AG09319 (cell line): ENCODE measurements around the gene GLMP.
"Not testable (repeated sequence)": the region's sequence is repeated elsewhere in the genome, so short reads cannot be mapped to it uniquely, and the experiment has no call there.

Source experiments
- DNase-seq: peaks from one replicate; pipeline ENCODE4 v3.0.0-alpha.2; 2010; ENCODE audit warnings: low read depth; ENCODE audit errors: extremely low read depth
- TF ChIP-seq, protein P1 (sequence below): IDR thresholded peaks from 2 replicates; pipeline ENCODE4 v1.5.1; 2011; ENCODE audit warnings: low read depth, mild to moderate bottlenecking, inconsistent platforms, low read length, moderate library complexity

The GLMP gene

GRCh38 chr1:156336242-156336641, 40.8 kb upstream of the GLMP start:
- no peak for DNase-seq
- TF ChIP-seq, protein P1, sequence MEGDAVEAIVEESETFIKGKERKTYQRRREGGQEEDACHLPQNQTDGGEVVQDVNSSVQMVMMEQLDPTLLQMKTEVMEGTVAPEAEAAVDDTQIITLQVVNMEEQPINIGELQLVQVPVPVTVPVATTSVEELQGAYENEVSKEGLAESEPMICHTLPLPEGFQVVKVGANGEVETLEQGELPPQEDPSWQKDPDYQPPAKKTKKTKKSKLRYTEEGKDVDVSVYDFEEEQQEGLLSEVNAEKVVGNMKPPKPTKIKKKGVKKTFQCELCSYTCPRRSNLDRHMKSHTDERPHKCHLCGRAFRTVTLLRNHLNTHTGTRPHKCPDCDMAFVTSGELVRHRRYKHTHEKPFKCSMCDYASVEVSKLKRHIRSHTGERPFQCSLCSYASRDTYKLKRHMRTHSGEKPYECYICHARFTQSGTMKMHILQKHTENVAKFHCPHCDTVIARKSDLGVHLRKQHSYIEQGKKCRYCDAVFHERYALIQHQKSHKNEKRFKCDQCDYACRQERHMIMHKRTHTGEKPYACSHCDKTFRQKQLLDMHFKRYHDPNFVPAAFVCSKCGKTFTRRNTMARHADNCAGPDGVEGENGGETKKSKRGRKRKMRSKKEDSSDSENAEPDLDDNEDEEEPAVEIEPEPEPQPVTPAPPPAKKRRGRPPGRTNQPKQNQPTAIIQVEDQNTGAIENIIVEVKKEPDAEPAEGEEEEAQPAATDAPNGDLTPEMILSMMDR, result no peak

DNA sequence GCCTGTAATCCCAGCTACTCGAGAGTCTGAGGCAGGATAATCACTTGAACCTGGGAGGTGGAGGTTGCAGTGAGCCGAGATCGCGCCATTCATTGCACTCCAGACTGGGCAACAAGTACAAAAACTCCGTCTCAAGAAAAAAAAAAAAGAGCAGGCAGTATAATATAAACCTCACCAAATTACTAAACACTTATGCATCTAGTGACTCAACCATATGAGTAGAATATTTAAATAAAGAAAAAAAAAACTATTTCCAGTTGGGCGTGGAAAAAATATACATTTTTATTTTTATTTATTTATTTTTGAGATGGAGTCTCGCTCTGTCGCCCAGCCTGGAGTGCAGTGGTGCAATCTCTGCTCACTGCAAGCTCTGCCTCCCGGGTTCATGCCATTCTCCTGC, 27.7 kb upstream of the GLMP start:
- DNase-seq, result not testable (repeated sequence)

GRCh38 chr1:156320560-156320959, 25.1 kb upstream of the GLMP start:
- DNase-seq, result no peak
- TF ChIP-seq, protein P1, result no peak

DNA sequence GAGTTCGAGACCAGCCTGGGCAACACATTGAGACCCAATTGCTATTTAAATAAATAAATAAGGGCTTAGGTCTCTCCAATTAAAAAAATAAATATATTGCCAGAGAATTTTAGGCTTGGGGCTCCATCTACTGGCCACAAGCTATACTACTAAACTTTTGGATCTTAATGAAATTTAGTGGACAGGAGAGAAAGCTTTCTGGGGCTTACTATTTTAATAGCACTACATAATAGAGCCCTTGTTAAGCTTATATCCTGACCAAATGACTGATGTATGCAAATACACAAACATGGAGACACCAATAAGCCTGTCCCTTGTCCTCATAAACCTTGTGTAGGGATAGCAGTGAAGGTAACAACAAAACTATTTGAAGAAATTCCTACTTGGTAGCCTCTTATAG, 24.2 kb upstream of the GLMP start:
- TF ChIP-seq, protein P1, result peak; percentile 59
- DNase-seq, result no peak

DNA sequence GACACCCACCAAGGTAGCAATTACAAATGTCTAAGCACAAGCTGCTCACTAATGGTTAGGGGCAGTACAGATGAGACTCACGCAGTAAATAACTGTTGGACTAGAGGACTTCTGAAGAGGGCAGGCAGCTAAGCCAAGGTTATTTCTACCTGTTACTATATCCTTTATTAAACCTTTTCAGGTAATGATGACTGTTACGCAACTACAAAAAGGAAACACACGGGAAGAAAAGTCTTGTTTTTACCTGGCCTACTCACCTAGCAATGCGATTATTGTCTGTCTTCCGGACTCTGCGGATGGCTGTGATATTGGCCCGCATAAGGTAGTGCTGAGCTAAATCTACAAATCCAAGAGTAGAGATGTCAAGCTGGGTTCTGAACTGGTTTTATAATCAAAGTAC, 21.4 kb upstream of the GLMP start:
- TF ChIP-seq, protein P1, result no peak

GRCh38 chr1:156310962-156311361, 15.5 kb upstream of the GLMP start:
- DNase-seq, result no peak
- TF ChIP-seq, protein P1, result no peak

More for the DNA sequence above, 21.4 kb upstream of the GLMP start:
- DNase-seq, result no peak

DNA sequence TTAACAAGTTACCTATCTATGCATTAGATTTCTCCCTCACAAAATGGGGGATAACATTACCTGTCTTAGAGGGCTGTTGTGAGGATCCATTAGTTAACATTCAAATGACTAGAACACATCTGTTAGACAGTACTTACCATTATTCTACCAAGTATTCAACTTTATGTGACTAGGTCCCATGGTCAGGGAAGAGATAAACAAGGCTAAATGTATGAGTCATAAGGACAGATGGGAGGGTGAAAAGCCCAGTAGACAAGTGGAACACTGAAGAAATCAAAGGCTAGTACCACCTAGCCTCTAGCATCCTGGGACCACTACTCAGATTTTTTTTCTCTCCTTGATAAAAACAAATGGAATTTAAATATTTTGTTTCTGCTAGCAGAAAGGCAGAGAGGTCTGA, 12.6 kb upstream of the GLMP start:
- no peak for DNase-seq
- TF ChIP-seq, protein P1, result no peak

DNA sequence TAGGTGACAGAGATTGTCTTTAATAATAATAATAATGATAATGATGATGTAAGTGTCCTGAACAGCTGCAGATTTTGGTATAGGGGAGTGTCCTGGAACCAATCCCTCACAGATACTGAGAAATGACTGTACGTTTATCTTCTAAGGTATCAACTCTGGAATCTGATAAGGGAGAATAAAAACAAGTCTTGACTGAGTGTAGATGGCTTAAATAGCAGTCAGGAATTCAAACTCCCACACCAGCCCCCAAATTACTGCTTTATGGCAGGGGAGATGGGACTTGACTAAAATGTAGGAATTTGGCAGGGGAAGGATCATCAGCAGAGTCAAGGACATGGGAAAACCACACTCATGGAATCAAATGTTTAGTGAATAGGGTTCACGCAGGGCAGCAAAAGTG, 9.7 kb upstream of the GLMP start:
- DNase-seq, result no peak
- TF ChIP-seq, protein P1, result no peak
